Hepatocyte (in vitro differentiated cells): ENCODE data around the gene PLPP6.

Experiments
- CTCF ChIP-seq: fragments of 200-600 bp; sonication (generic); IDR thresholded peaks from 2 replicates; pipeline ENCODE4 v1.5.1; 2016; ENCODE audit warnings: antibody characterized with exemption, mild to moderate bottlenecking; ENCODE audit not compliant: poor library complexity
- EZH2 ChIP-seq: fragments of 200-600 bp; sonication (generic); IDR thresholded peaks from 2 replicates; pipeline ENCODE4 v1.6.1; 2016; ENCODE audit warnings: antibody characterized with exemption, mild to moderate bottlenecking, borderline replicate concordance
- EZH2phosphoT487 ChIP-seq: fragments of 200-600 bp; sonication (generic); IDR thresholded peaks from one replicate; pipeline ENCODE4 v1.6.1; 2018; ENCODE audit warnings: antibody characterized with exemption, mild to moderate bottlenecking, low read depth, moderate library complexity; ENCODE audit not compliant: unreplicated experiment, severe bottlenecking

- TF ChIP-seq EZH2phosphoT487 = no peak
- no peak for TF ChIP-seq CTCF
- no peak for TF ChIP-seq EZH2
These were observed 41.9 kb upstream of the PLPP6 start for GRCh38 chr9:4620057-4620765.
